Omental fat pad (tissue), 4 donors: ENCODE data around the gene MYO1B. TPM values are rescaled to one million over a fixed set of nuclear protein-coding genes. Genes with fewer than 3 reads are reported as not detected.
A peak's percentile ranks its signal among the peaks of the same experiment; 100 is the strongest.

Experiments
- ATAC-seq: fragments of 150-250 bp; one replicate; pipeline ENCODE4 v1.9.1; 2016; ENCODE audit warnings: mild to moderate bottlenecking, moderate library complexity; ENCODE audit not compliant: low FRiP score
- DNase-seq: peaks from one replicate; pipeline ENCODE4 v3.0.0-alpha.2; 2019; ENCODE audit warnings: low spot score
- CTCF ChIP-seq, 3 donors: fragments of 450-650 bp; IDR thresholded peaks; one replicate each; pipeline ENCODE4 v1.5.1; 2016 to 2017; ENCODE audit warnings: antibody characterized with exemption in 3 of 3, mild to moderate bottlenecking in 3 of 3, moderate library complexity in 2 of 3
- total RNA-seq, 4 donors: library from RNA; depleted of rRNA; stranded (reverse); fragments of >200 nt; gene quantifications; one replicate each; pipeline ENCODE4 v1.1.0, GENCODE V29; 2016

The MYO1B gene
- total RNA-seq, 4 donors from 2014 or later, result 37.7 to 118 (median 59.8) TPM

DNA sequence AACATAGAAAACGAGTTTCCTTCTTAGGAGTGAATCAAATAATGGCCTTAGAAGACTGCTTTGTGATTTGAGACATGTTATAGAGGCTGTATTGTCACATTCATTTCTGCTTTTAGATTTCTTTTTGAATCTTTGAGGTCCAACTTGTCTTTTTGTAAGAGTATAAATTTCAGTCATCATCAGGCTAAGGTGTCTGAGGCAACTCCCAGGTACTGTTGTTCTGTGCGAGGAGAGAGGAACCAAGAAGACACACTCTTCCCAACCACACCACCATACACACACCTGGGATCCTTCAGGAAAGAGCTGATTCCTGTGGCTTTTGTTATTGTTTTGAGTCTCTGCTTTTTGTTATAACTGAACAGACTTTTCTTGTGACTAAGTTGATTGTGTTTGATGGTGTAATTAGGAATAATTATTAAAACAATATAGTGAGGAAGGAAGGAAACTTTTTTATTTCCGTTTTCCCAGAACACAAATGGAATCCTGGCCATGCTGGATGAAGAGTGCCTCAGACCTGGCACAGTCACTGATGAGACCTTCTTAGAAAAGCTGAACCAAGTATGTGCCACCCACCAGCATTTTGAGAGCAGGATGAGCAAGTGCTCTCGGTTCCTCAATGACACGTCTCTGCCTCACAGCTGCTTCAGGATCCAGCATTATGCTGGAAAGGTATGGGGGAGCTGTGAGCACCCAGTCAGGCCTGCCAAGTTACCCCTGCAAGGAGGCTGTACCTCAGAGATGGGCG is 140.4 kb downstream of the MYO1B start:
- DNase-seq (no peak), ATAC-seq (peak; percentile 19)
- TF ChIP-seq CTCF (IDR thresholded peaks at IDR 0.05), result no peak

DNA sequence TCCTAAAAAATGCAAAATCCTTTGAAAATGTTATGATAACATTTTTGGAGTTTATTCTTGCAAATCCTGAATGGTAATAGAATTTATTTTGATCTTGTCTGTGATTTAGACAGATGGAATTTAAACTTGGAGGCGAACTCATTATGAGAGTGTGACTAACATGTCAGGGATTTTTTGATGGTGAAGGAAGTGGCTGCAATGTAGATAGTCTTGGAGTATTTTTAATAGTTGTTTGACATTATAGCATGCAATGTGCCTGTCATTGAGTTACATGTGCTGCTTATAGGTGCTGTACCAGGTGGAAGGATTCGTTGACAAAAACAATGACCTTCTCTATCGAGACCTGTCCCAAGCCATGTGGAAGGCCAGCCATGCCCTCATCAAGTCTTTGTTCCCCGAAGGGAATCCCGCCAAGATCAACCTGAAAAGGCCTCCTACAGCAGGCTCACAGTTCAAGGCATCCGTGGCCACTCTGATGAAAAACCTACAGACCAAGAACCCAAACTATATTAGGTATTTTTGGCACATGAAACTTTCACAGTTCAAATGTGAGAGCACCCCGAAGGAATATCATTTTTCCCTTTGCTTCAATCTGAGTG is 141.8 kb downstream of the MYO1B start:
- peak; percentile 49 for ATAC-seq
- no peak for DNase-seq
- no peak for TF ChIP-seq CTCF (IDR thresholded peaks at IDR 0.05)

GRCh38 chr2:191389288-191389687 is 144.1 kb downstream of the MYO1B start:
- DNase-seq (no peak), ATAC-seq (no peak)
- TF ChIP-seq CTCF (IDR thresholded peaks at IDR 0.05), result no peak

DNA sequence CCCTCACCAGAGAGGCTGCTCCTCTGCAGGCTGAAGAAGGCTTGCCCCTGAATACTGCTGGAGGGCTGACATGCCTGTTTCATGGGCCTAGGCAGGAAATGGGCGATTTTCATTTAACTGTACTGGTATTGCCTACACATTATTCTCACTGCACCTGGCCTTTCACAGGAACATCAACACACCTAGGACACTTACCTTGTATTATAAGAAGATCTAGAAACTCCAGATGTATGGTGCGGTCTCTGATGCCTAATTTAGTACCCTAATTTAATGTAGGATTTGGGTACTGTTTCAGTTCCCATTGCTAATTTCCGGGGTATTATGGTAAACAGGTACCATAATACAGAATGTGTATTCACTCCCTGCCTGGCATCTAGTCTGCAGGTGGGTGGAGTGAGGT is 146.0 kb downstream of the MYO1B start:
- no peak for TF ChIP-seq CTCF (IDR thresholded peaks at IDR 0.05)
- DNase-seq (no peak), ATAC-seq (no peak)

DNA sequence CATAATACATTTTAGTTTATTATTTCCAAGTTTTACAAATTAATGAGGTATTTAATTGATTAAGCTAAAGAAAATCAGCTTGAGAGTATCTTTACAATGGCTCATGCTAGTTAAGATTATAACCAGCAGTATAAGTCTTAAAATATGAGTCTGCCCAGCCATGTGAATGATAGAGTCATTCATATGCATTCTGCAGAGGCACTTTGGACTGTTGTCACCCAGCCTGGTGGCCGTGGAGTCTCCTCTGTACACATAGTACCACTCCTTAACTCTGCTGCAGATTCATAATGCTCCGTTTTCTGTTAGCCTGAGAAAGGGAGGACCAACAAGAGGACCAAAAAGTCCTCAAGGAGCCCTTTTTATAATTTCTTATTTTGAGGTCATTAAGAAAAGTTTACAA is 148.8 kb downstream of the MYO1B start:
- no peak for ATAC-seq
- no peak for DNase-seq
- TF ChIP-seq CTCF (IDR thresholded peaks at IDR 0.05), result no peak

DNA sequence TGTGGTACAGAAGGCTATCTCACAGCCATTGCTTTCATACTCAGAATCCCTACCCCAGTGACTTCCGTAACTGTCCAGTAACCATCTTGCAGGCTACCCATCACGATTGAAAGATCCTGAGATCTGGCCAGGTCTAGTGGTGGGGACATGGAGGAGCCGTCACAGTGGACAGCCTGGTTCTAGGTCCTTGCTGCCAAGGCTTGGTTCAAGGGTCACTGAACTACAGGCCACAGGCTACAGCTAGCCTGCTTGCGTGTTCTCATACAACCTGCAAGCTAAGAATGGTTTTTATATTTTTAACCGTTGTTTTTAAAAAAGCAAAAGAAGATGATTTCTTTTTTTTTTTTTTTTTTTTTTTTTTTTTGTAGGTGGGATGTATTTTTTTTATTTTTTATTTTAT is 151.6 kb downstream of the MYO1B start:
- ATAC-seq (no peak), DNase-seq (no peak)
- no peak for TF ChIP-seq CTCF (IDR thresholded peaks at IDR 0.05)

GRCh38 chr2:191399601-191400000 is 154.4 kb downstream of the MYO1B start:
- no peak for ATAC-seq
- no peak for DNase-seq
- TF ChIP-seq CTCF (IDR thresholded peaks at IDR 0.05), result no peak
